Pons (tissue), 1 donor: Measurements from ENCODE around the gene RSF1.
A peak's percentile ranks its signal among the peaks of the same experiment; 100 is the strongest.
"Not testable (repeated sequence)": the region's sequence is repeated elsewhere in the genome, so short reads cannot be mapped to it uniquely, and the experiment has no call there.

Source experiments
- DNase-seq: peaks from one replicate; pipeline ENCODE4 v3.0.0-alpha.2; 2016; ENCODE audit warnings: low spot score

RSF1 gene

GRCh38 chr11:77820565-77821348 is at the start of gene RSF1, which contains the start of gene AAMDC:
Gene RSF1, minus strand, starts transcription at chr11:77820722. Its CDS starts 8 bp downstream, at chr11:77820714.
Gene AAMDC, plus strand, starts transcription at chr11:77821144. Its CDS starts 21,353 bp downstream, at chr11:77842497.
- DNase-seq, result peak; percentile 99

GRCh38 chr11:77868744-77869143 is 48.2 kb upstream of the RSF1 start:
- DNase-seq, result no peak

- DNase-seq, result no peak
Observed at GRCh38 chr11:77866336-77866735, 45.8 kb upstream of the RSF1 start.

GRCh38 chr11:77865805-77866204 is 45.3 kb upstream of the RSF1 start:
- DNase-seq, result no peak

- DNase-seq, result not testable (repeated sequence)
Observed at GRCh38 chr11:77861444-77861843, 40.9 kb upstream of the RSF1 start.

GRCh38 chr11:77857906-77858457 is 37.5 kb upstream of the RSF1 start:
- DNase-seq, result not testable (repeated sequence)

- DNase-seq, result no peak
Observed at GRCh38 chr11:77854838-77855237, 34.3 kb upstream of the RSF1 start.

- no peak for DNase-seq
Observed at GRCh38 chr11:77851503-77851902, 31.0 kb upstream of the RSF1 start.

- DNase-seq, result not testable (repeated sequence)
Observed at GRCh38 chr11:77843700-77844099, 23.2 kb upstream of the RSF1 start.

GRCh38 chr11:77842441-77843121 is 22.1 kb upstream of the RSF1 start:
- DNase-seq, result no peak

GRCh38 chr11:77833302-77833701 is 12.8 kb upstream of the RSF1 start:
- DNase-seq, result no peak

GRCh38 chr11:77828926-77829325 is 8.4 kb upstream of the RSF1 start:
- DNase-seq, result no peak

- DNase-seq, result no peak
Observed at GRCh38 chr11:77823775-77824174, 3.3 kb upstream of the RSF1 start.

GRCh38 chr11:77822126-77822525 is 1.6 kb upstream of the RSF1 start:
- not testable (repeated sequence) for DNase-seq

- peak; percentile 24 for DNase-seq
Observed at GRCh38 chr11:77821349-77821851, 878 bp upstream of the RSF1 start.

GRCh38 chr11:77819921-77820564 is 479 bp downstream of the RSF1 start:
- DNase-seq, result no peak

GRCh38 chr11:77819411-77819920 is 1.1 kb downstream of the RSF1 start:
- DNase-seq, result peak; percentile 89

- DNase-seq, result no peak
Observed at GRCh38 chr11:77815459-77815858, 5.1 kb downstream of the RSF1 start.

GRCh38 chr11:77814848-77815247 is 5.7 kb downstream of the RSF1 start:
- DNase-seq, result no peak

GRCh38 chr11:77813256-77813655 is 7.3 kb downstream of the RSF1 start:
- DNase-seq, result no peak

GRCh38 chr11:77806993-77807392 is 13.5 kb downstream of the RSF1 start:
- no peak for DNase-seq

GRCh38 chr11:77806415-77806814 is 14.1 kb downstream of the RSF1 start:
- DNase-seq, result no peak
